ENCODE results near the gene GIMD1. TPM values are rescaled to one million over a fixed set of nuclear protein-coding genes. Genes with fewer than 3 reads are reported as not detected.
"Not testable (repeated sequence)": the region's sequence is repeated elsewhere in the genome, so short reads cannot be mapped to it uniquely, and the experiment has no call there.

GIMD1 gene
- polyA plus RNA-seq, 1 donor: 0.09 TPM

GRCh38 chr4:106351016-106351415 lies 17.6 kb downstream of the GIMD1 start:
- DNase-seq (ENCODE audit: low read depth): no peak

DNA sequence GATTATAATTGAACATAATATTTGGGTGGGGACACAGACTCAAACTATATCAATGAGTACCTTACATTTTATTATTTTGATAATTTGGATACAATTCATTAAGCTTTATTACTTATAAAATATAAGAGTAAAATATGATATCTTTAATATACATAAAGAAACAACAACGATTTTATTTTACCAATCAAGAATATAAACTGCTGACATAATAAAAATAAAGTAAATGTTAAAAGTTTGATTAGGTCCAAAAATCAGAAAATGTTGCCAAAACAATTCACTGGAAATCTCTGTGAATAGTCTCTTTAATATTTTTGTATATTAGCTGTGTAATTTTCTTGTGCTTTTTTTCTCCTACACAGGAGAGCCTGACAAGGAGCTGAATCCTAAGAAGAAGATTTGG lies 21.4 kb downstream of the GIMD1 start:
- DNase-seq (ENCODE audit: low read depth): no peak

- DNase-seq (ENCODE audit: low read depth): no peak
Measured at GRCh38 chr4:106344647-106344970, 24.0 kb downstream of the GIMD1 start.

GRCh38 chr4:106343865-106344646 lies 24.5 kb downstream of the GIMD1 start:
- DNase-seq (ENCODE audit: low read depth): no peak

DNA sequence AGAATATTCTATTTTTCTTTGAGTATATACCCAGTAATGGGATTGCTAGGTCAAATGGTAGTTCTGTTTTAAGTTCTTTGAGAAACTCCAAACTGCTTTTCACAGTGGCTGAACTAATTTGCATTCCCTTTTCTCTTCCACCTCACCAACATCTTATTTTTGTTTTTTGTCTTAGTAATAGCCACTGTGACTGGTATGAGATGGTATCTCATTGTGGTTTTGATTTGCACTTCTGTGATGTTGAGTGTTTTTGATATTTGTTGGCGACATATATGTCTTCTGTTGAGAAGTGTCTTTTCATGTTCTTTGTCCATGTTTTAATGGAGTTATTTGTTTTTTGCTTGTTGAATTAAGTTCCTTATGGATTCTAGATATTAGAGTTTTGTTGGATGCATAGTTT lies 27.8 kb downstream of the GIMD1 start:
- DNase-seq (ENCODE audit: low read depth): no peak

DNA sequence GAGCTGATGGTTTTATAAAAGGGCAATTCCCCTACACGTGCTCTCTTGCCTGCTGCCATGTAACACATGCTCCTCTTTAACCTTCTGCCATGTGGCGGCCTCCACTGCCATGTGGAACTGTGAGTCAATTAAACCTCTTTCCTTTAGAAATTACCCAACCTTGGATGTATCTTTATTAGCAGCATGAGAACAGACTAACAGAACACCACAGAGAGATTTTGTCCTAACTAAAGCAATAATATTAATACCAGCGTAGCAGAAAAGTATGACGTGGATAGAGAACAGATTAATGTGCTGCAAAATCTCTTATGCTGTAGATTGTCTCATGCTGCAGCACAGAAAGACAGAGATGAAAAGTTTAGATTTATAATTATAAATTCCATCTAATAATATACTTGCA lies 29.1 kb downstream of the GIMD1 start:
- no peak for DNase-seq (ENCODE audit: low read depth)

DNA sequence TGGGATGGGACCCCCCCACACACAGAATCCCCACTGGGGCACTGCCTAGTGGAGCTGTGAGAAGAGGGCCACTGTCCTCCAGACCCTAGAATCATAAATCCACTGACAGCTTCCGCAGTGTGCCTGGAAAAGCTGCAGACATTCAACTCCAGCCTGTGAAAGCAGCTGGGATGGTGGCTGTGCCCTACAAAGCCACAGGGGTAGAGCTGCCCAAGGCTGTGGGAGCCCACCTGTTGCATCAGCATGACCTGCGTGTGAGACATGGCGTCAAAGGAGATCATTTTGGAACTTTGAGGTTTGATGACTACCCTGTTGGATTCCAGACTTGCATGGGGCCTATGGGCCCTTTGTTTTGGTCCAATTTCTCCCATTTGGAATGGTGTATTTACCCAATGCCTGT lies 29.9 kb downstream of the GIMD1 start:
- no peak for DNase-seq (ENCODE audit: low read depth)

DNA sequence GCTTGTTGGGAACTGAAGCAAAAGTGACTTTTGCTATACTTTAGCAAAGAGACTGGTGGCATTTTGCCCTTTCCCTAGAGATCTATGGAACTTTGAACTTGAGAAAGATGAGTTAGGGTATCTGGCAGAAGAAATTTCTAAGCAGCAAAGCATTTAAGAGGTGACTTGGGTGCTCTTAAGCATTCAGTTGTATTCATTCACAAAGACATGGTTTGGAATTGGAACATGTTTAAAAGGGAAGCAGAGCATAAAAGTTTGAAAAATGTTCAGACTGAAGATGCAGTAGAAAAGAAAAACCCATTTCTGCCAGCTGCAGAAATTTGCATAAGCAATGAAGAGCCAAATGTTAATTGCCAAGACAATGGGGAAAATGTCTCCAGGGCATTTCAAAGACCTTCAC lies 30.7 kb downstream of the GIMD1 start:
- no peak for DNase-seq (ENCODE audit: low read depth)

- no peak for DNase-seq (ENCODE audit: low read depth)
Measured at GRCh38 chr4:106336618-106337017, 32.0 kb downstream of the GIMD1 start.

GRCh38 chr4:106334741-106335470 lies 33.7 kb downstream of the GIMD1 start:
- DNase-seq (ENCODE audit: low read depth): no peak

GRCh38 chr4:106333186-106333585 lies 35.4 kb downstream of the GIMD1 start:
- DNase-seq (ENCODE audit: low read depth): no peak

DNA sequence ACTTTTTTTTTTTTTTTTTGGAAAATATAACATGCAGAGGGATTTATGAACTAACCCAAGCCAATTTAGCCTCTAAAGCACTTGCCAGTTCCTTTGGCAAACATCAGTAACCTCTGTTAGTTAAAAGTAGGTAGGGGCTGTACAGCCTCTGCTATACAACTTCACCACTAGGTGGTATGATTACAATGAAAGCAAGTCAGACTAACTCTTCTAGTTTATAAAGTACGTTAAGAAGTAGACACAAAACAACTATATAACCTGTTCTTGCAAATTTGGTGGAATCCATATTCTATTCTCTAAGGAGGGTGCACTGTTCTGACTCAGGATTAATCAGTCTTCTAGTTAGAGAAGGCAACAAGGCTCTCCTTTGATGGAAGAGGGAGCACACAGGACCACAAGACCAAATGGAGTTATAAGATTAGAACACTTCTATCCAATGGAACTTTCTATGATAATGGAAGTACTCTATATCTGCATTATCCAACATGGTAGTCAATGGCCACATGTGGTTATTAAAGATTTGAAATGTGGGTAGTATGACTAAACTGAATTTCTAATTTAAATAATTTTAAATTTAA lies 39.4 kb downstream of the GIMD1 start:
- no peak for DNase-seq (ENCODE audit: low read depth)

GRCh38 chr4:106325800-106326199 lies 42.8 kb downstream of the GIMD1 start:
- no peak for DNase-seq (ENCODE audit: low read depth)

GRCh38 chr4:106323119-106323518 lies 45.5 kb downstream of the GIMD1 start:
- no peak for DNase-seq (ENCODE audit: low read depth)

GRCh38 chr4:106321814-106322213 lies 46.8 kb downstream of the GIMD1 start:
- DNase-seq (ENCODE audit: low read depth): not testable (repeated sequence)

GRCh38 chr4:106321168-106321567 lies 47.4 kb downstream of the GIMD1 start:
- DNase-seq (ENCODE audit: low read depth): not testable (repeated sequence)

DNA sequence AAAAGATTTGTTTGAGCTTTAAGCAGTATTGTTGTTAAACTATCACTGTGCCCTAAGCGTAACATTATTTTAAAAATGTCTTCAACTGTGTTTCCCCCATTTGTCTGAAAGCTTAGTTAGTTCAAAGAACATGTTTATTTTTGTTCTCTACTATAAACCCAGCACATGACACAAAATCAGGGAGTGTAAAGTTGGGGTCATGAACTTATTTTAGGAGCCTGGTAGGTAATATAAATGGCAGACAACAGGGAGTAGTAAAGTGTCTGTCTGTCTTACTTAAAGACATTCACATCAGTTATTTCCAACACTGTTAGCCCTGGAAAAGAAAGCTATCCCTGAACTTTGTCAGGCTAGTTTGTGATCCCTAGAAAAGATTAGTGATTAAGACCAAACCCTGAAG lies 48.3 kb downstream of the GIMD1 start:
- no peak for DNase-seq (ENCODE audit: low read depth)

- DNase-seq (ENCODE audit: low read depth): no peak
Measured at GRCh38 chr4:106318511-106318910, 50.1 kb downstream of the GIMD1 start.

- no peak for DNase-seq (ENCODE audit: low read depth)
Measured at GRCh38 chr4:106317815-106318214, 50.8 kb downstream of the GIMD1 start.

DNA sequence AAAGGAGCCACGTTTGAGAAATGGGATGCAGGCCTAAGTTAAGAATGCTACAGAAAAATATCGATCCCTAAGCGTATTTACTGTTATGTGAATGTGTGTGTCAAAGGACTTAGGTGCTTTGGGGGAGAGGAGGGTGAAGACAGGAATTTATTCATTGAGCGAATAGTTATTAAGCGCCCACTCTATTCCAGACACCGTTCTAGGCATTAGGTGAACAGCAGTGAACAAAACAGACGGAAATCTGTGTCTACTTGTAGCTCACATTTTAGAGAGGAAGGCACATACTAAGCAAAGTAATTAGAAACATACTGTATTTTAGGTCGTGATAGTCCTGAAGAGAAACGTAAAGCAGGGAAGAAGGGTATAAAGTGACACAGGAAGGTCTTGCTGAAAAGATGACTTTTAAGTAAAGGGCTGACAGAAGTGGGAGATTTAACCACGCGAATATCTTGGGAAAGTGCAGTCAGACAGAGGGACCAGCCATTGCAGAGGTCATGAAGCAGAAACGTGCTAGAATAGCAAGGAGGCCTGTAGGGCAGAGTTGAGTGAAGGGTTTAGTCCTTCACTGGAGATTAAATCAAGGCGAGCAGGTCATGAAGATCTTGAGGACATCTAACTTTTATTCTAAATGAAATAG lies 51.7 kb downstream of the GIMD1 start:
- DNase-seq (ENCODE audit: low read depth): no peak

- DNase-seq (ENCODE audit: low read depth): peak; percentile 89
Measured at GRCh38 chr4:106315968-106316772, 52.4 kb downstream of the GIMD1 start, which contains the start of the genes AIMP1 and TBCK. AIMP1 (plus strand) TSS chr4:106316550; CDS start chr4:106325010, 8,460 bp downstream. TBCK (minus strand) TSS chr4:106316209; CDS start chr4:106308960, 7,249 bp downstream.

All from forelimb muscle (tissue), 1 donor.